Activated CD4-positive, alpha-beta T cell treated with anti-CD3 and anti-CD28 coated beads, Interleukin-2, amount 10 ng/mL, durations not matched to agents 7 days and 5 days (primary cell): Measurements from ENCODE around the gene CHD9. TPM values are rescaled to one million over a fixed set of nuclear protein-coding genes. Genes with fewer than 3 reads are reported as not detected.

Experiments used
- CTCF ChIA-PET: fragments of 350-600 bp; sonication (Branson Sonifier 250); formaldehyde crosslinking; loops from one replicate; lab custom pipeline; 2021; ENCODE audit warnings: antibody characterized with exemption; lab: Charles Lee
- POLR2A ChIA-PET: fragments of 350-600 bp; sonication (Branson Sonifier 250); formaldehyde crosslinking; loops from one replicate; lab custom pipeline; 2021; ENCODE audit warnings: antibody characterized with exemption; lab: Charles Lee
- DNase-seq: peaks from one replicate; pipeline ENCODE4 v3.0.0-alpha.2; 2020
- H3K27ac Mint-ChIP-seq: one replicate; pipeline ENCODE4 v1.8.0; 2021; ENCODE audit warnings: mild to moderate bottlenecking, moderate library complexity, mixed read lengths
- H3K27me3 Mint-ChIP-seq: one replicate; pipeline ENCODE4 v1.8.0; 2021; ENCODE audit warnings: mixed read lengths
- H3K36me3 Mint-ChIP-seq: one replicate; pipeline ENCODE4 v1.8.0; 2021; ENCODE audit warnings: low read depth, mixed read lengths
- H3K4me1 Mint-ChIP-seq: one replicate; pipeline ENCODE4 v1.8.0; 2021; ENCODE audit warnings: mixed read lengths
- H3K4me3 Mint-ChIP-seq: one replicate; pipeline ENCODE4 v1.8.0; 2021; ENCODE audit warnings: mild to moderate bottlenecking, moderate library complexity, mixed read lengths
- H3K9me3 Mint-ChIP-seq: one replicate; pipeline ENCODE4 v1.8.0; 2021; ENCODE audit warnings: mixed read lengths
- total RNA-seq, 2 experiments: library from RNA; stranded (reverse); gene quantifications; one replicate each; pipeline ENCODE4 v1.2.3, GENCODE V29; 2021

Gene CHD9
- total RNA-seq, 2 experiments from 2014 or later, result 20.5 to 23.9 TPM

DNA sequence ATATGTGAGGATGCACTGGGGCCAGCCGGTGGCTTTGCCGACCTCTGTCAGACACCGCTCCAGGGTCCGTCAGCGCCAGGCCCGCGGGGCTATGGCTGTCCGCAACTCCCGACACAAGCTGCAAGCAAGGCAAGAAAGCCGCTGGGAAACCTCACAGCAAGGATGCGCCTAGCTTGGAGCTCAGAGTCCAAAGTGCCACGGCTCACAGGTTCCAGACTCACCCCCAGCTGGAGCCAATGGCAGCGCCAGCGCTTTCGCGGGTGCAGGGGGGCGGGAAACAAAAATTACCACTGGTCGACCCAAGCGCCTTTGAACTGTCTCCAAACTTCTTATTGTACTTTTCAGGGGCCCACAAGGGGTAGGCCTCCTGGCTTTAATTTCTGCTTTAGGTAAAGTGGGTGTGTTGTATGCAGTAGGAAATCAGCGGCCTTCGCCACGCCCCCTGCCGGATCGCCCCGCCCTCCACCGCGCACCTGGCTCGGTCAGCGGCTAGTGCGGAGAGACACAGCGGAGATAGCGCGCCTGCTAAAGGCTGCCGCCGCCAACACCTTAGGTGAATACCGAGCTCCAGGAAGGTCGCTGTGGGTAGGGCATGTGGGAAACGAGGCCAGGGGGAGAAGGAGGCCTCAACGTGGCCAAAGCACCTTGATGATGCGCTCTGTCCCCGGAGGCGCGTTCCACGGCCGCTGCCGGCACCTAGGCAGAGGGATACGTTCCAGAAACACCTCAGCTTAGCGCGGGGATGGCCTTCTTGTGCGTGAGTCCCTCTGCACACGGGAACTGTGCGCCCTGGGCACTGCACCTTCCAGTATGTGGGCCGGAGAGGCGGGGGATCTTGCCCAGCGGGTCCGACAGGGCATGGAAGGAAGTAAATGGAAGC is 318.4 kb downstream of the CHD9 start:
- H3K4me3 Mint-ChIP-seq, result no peak overlapping the region
- peak; percentile 79 for DNase-seq
- ChIA-PET POLR2A (no interaction called here), CTCF (interaction anchor here (0.6 kb wide), 1 partner anchor 108 kb away, joined by 3 read pairs; no protein-coding TSS in a partner anchor)
- peaks cover 6% of the 10 kb centered on the region for H3K27me3 Mint-ChIP-seq
- H3K4me1 Mint-ChIP-seq, result peaks cover 25% of the 10 kb centered on the region
- peak overlapping the region; percentile 62 for H3K27ac Mint-ChIP-seq
- H3K9me3 Mint-ChIP-seq, result no peaks in the 10 kb centered on the region
- no peaks in the 10 kb centered on the region for H3K36me3 Mint-ChIP-seq

- Mint-ChIP-seq H3K36me3 (no peaks in the 10 kb centered on the region), H3K27ac (no peak overlapping the region), H3K9me3 (no peaks in the 10 kb centered on the region), H3K4me3 (peak overlapping the region; percentile 17), H3K4me1 (peaks cover 29% of the 10 kb centered on the region), H3K27me3 (peaks cover 2% of the 10 kb centered on the region)
- ChIA-PET CTCF (interaction anchor here (0.7 kb wide), 2 partner anchors 106 to 1042 kb away, joined by 3 read pairs; no protein-coding TSS in a partner anchor), POLR2A (no interaction called here)
- no peak for DNase-seq
These were observed 320.0 kb downstream of the CHD9 start for GRCh38 chr16:53374800-53375199.

DNA sequence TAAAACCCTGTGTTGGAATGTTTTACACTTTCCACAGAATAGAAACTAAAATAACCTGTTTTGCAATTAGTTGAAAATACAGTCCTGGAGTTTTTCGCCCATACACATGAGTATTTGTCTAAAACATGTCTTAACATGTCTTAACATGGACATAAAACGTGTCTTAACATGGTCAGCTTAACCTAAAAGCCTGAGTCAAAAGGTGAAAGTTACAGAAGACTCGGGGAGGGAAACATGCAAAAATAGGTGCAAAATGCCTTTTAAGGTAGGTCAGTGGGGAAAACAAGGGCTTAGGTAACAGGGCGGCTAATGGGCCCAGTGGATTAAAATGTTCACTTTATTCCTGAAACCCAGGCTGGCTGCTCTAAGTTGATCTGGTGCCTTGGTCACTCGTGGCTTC is 323.3 kb downstream of the CHD9 start:
- ChIA-PET CTCF (no interaction called here), POLR2A (no interaction called here)
- peaks cover 1% of the 10 kb centered on the region for H3K36me3 Mint-ChIP-seq
- DNase-seq, result no peak
- H3K9me3 Mint-ChIP-seq, result no peaks in the 10 kb centered on the region
- no peak overlapping the region for H3K27ac Mint-ChIP-seq
- no peak overlapping the region for H3K4me3 Mint-ChIP-seq
- peaks cover 25% of the 10 kb centered on the region for H3K4me1 Mint-ChIP-seq
- no peaks in the 10 kb centered on the region for H3K27me3 Mint-ChIP-seq

Other genes starting within 250 kb of the CHD9 start
- gene CHD9NB, start 2.1 kb upstream of the CHD9 start, total RNA-seq, result under 1 TPM; 0.15 to 0.27 TPM